ENCODE results near the gene IKBKE. TPM values are rescaled to one million over a fixed set of nuclear protein-coding genes. Genes with fewer than 3 reads are reported as not detected.

Gene IKBKE
- total and polyA plus RNA-seq, 2 of the 8 experiments (the other 6 are each of a cell fraction or from before 2014, with no cell fraction given) = 8.6 to 12.0 TPM

GRCh38 chr1:206480211-206480610 lies 9.9 kb downstream of the IKBKE start:
- Histone ChIP-seq H4K8ac (ENCODE audit: extremely low read depth, insufficient read depth, low read length) (no peak overlapping the region), H3K79me1 (ENCODE audit: low read depth, low read length) (no peaks in the 10 kb centered on the region), H3K4me3 (ENCODE audit: extremely low read depth in 1 of 4, insufficient read depth in 2 of 4, low read depth in 3 of 4, low read length in 4 of 4) (no peak overlapping the region), H3K79me2 (ENCODE audit: control insufficient read depth in 1 of 2, insufficient read depth in 2 of 2, low read length in 2 of 2) (no peaks in the 10 kb centered on the region), H4K20me1 (replicated peaks in 1 of 2; ENCODE audit: control insufficient read depth in 1 of 2, insufficient read depth in 2 of 2, low read length in 2 of 2) (peaks cover 0 to 2% of the 10 kb centered on the region in 2 experiments), H3K14ac (ENCODE audit: insufficient read length) (no peak overlapping the region), H2AK5ac (ENCODE audit: low read depth, low read length) (no peak overlapping the region), H2BK120ac (replicated peaks; ENCODE audit: low read depth, low read length) (no peak overlapping the region), H4K5ac (ENCODE audit: insufficient read length, low read depth, low read length) (no peak overlapping the region), H2BK20ac (ENCODE audit: low read length) (no peak overlapping the region), H3K4ac (replicated peaks; ENCODE audit: insufficient read length, low read depth, low read length) (no peak overlapping the region), H3K36me3 (ENCODE audit: control insufficient read depth in 2 of 4, insufficient read depth in 4 of 4, low read length in 3 of 4) (no peaks in the 10 kb centered on the region; a peak in 4 of 8 replicates), H3K23me2 (ENCODE audit: low read depth, low read length) (no peaks in the 10 kb centered on the region), H2BK5ac (ENCODE audit: low read depth, low read length) (no peak overlapping the region), H3K9me3 (ENCODE audit: insufficient read depth in 2 of 2, low read depth in 1 of 2, low read length in 1 of 2) (no peaks in the 10 kb centered on the region), H2BK12ac (ENCODE audit: low read depth, low read length) (no peak overlapping the region), H4K91ac (replicated peaks; ENCODE audit: insufficient read length, low read length) (no peak overlapping the region), H3K56ac (replicated peaks; ENCODE audit: insufficient read length, low read depth, low read length) (no peak overlapping the region), H3K27ac (ENCODE audit: low read depth, low read length) (no peak overlapping the region), H3K23ac (ENCODE audit: insufficient read length) (no peak overlapping the region), H3K9ac (replicated peaks in 1 of 4; ENCODE audit: extremely low read depth in 1 of 4, low read depth in 3 of 4, low read length in 3 of 4) (no peak overlapping the region), H3K27me3 (replicated peaks in 1 of 4; ENCODE audit: control insufficient read depth in 3 of 4, extremely low read depth in 1 of 4, insufficient read depth in 3 of 4, low read length in 3 of 4) (no peaks in the 10 kb centered on the region), H3K18ac (ENCODE audit: extremely low read depth, low read length) (no peak overlapping the region), H3K4me2 (ENCODE audit: insufficient read depth in 1 of 2, low read depth in 2 of 2, low read length in 2 of 2) (no peak overlapping the region), H3K4me1 (replicated peaks in 1 of 4; ENCODE audit: control insufficient read depth in 3 of 4, insufficient read depth in 4 of 4, low read length in 3 of 4) (peaks cover 0 to 3% (median 0%) of the 10 kb centered on the region in 4 experiments; a peak in 1 of 7 replicates), H2BK15ac (ENCODE audit: low read length) (no peak overlapping the region), H2AFZ (ENCODE audit: low read length) (no peak overlapping the region)
- WGBS, 2 experiments (ENCODE audit: extremely low coverage in 1 of 2, insufficient coverage in 1 of 2, insufficient read length in 1 of 2, insufficient replicate concordance in 2 of 2, low coverage in 1 of 2, low lambda C conversion rate in 2 of 2, missing lambda C conversion rate in 1 of 2) = 85% methylated on average over 3 of the region's 8 CpGs; no CpG with 5 or more reads in 1 of the 2 experiments
- FAIRE-seq (no peak), DNase-seq (ENCODE audit: low read depth in 1 of 2, low spot score in 2 of 2) (no peak)
- ChIA-PET CTCF (ENCODE audit: partially characterized antibody) (interaction anchor here (0.7 to 6.3 kb wide), 42 partner anchors 10 to 675 kb away, joined by 3 to 81 read pairs (median 6); partner anchors contain the start of gene IKBKE), POLR2A (ENCODE audit: partially characterized antibody) (interaction anchor here (1.3 to 2.0 kb wide), 2 partner anchors 9 kb away, joined by 3 to 14 read pairs; partner anchors contain the start of gene IKBKE)
- TF ChIP-seq SRF (IDR thresholded peaks at IDR 0.05; ENCODE audit: low read depth, low read length) (no peak), NRF1 (IDR thresholded peaks at IDR 0.05; ENCODE audit: low read depth, low read length) (no peak), CHD1 (IDR thresholded peaks at IDR 0.05; ENCODE audit: low read depth, low read length) (no peak), TCF12 (IDR thresholded peaks at IDR 0.05; ENCODE audit: low read depth, low read length) (no peak), YY1 (IDR thresholded peaks at IDR 0.05; ENCODE audit: low read depth, low read length) (no peak), GABPA (IDR thresholded peaks at IDR 0.05; ENCODE audit: borderline replicate concordance, insufficient read depth, low read length) (no peak), SUZ12 (IDR thresholded peaks at IDR 0.05; ENCODE audit: low read length) (no peak), CEBPB (IDR thresholded peaks at IDR 0.05; ENCODE audit: low read depth, low read length) (no peak), SP4 (IDR thresholded peaks at IDR 0.05; ENCODE audit: low read length) (no peak), RNF2 (IDR thresholded peaks at IDR 0.05; ENCODE audit: borderline replicate concordance, low read depth, low read length, missing control alignments, poor library complexity, severe bottlenecking) (no peak), HDAC2 (IDR thresholded peaks at IDR 0.05; ENCODE audit: borderline replicate concordance in 1 of 2, low read depth in 2 of 2, low read length in 2 of 2) (no peak), KDM5A (IDR thresholded peaks at IDR 0.05; ENCODE audit: low read length) (no peak), BCL11A (IDR thresholded peaks at IDR 0.05; ENCODE audit: low read depth in 2 of 2, low read length in 2 of 2) (no peak)
- TF ChIP-seq, protein P1, sequence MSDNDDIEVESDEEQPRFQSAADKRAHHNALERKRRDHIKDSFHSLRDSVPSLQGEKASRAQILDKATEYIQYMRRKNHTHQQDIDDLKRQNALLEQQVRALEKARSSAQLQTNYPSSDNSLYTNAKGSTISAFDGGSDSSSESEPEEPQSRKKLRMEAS (IDR thresholded peaks at IDR 0.05) = no peak

Data from H1 (cell line).